Fibroblast of skin of left biceps (primary cell): ENCODE data around the gene ZNF276.
"Not testable (repeated sequence)": the region's sequence is repeated elsewhere in the genome, so short reads cannot be mapped to it uniquely, and the experiment has no call there.

Experiments used
- DNase-seq, 2 experiments: peaks; one replicate each; pipeline ENCODE4 v3.0.0-alpha.2; 2013; ENCODE audit warnings: low read depth in 2 of 2

ZNF276 gene

DNA sequence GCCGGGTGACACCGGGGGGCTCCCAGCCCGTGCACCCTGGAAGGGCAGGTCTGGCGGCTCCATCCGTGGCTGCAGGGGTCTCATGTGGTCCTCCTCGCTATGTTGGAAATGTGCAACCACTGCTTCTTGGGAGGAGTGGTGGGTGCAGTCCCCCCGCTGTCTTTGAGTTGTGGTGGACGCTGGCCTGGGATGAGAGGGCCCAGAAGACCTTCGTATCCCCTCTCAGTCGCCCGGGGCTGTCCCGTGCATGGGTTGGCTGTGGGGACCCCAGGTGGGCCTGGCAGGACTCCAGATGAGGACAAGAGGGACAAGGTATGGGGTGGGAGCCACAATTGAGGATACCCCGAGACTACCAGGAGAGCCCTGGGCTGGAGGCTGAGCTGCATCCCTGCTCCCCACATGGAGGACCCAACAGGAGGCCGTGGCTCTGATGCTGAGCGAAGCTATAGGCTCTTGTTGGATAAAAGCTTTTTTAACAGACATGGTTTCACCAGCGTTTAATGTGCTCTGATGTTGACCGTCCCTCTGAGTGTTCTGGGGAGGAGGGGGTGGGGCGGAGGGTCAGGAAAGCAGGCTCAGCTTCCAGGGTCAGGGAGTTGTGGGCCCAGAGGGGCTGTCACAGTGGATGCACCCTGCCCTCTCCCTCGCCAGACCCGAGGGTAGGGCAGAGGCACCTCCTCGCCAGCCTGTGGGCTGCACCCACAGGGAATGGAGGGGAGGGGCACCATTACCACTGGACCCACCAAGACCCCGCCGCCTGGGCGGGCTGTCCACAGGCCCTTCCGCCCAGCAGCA is 25.3 kb upstream of the ZNF276 start:
- DNase-seq = no peak

DNA sequence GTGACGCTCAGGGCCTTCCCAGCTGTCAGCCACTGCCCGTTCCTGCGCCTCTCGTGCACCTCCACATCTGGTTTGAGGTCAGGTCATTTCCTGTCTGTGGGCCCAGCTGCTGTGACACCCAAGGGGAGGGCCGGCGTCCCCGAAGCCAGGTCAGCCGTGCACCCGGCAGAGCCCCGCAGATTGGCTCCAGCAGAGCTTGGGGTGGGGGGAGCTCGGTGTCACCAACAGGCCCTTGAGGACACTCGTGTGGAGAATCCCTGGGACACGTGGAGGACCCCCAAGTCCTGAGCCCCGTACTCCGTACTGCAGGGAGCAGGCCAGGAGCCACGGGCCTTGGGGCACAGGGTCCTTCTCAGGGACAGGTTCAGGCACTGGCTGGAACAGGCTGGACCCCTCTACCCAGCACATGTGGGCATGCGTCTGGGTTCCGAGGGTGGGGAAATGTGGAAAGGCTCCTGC is 24.6 kb upstream of the ZNF276 start:
- no peak for DNase-seq

DNA sequence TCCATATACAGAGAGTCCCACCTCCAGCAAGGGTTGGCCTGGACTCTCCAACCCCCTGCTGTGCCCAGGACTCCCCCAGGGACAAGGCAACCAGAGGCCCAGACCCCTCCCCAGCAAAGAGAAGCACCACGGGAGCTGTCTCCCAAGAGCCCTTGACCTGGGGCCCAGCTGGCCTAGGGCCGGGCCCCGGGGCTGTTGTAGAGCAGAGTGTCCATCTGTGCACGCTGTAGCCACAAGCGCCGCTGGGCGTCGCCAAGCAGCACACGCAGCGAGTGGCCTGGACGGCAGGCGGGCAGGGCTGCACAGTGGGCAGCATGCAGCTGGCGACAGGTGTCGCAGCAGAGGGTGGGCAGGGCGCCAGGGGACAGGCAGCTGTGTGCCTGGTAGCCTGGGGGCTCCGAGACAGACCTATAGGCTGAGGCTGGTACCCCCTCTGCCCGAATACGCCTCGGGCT is 24.1 kb upstream of the ZNF276 start:
- DNase-seq = no peak

DNA sequence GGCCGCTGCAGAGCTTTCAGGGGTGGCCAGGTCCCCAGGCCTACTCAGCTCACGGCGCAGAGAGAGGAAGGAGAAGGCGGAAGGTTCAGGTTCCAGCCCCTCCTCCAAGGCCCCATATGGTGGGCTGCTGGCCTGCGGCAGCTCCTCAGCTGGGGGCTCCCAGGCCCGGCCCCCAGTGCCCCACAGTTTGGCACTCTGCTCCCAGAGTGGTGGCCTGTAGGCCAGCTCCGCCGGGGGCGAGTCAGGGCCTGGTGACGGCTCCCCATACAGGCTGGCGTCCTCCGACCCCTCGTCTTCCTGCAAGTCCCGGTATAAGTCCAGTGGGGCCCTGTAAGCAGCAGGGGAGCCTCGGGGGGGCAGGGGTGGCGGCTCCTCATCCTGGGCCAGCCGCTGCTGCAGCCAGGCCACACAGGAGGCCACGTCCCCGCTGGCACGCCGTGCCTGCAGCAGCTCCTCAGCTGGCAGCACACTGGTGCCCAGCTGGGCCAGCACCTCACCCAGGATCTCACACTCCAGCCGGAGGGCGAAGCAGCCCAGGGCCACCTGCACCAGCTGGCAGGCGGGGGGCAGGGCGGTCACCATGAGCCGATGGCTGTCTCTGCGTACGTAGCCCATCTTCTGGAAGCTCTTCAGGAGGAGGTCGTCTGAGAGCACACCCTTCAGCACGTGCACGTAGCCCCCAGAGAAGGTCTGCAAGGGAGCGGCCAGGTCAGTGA is 23.6 kb upstream of the ZNF276 start:
- no peak for DNase-seq

DNA sequence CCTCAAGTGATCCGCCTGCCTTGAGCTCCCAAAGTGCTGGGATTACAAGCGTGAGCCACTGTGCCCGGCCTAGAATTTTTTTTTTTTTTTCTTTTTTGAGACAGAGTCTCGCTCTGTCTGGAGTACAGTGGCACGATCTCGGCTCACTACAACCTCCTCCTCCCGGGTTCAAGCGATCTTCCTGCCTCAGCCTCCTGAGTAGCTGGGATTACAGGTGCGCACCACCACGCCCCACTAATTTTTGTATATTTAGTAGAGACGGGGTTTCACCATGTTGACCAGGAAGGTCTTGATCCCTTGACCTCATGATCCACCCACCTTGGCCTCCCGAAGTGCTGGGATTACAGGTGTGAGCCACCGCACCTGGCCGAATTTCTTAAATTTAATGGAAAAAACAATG is 22.6 kb upstream of the ZNF276 start:
- not testable (repeated sequence) for DNase-seq

DNA sequence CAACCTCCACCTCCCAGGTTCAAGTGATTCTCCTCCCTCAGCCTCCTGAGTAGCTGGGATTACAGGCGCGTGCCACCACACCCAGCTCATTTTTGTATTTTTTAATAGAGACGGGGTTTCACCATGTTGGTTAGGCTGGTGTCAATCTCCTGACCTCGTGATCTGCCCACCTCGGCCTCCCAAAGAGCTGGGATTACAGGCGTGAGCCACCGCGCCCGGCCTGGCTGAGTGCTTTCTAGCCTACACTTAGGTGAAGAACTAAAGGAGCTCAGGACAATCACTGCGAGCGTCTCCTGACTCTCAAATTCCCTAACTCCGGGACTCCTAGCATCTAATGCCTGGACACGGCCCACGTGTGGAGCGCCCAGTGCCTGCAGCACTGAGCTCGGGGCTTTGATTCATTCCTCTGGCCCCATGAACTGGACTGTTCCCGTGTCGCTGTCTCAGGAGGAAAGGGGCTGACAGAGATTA is 21.7 kb upstream of the ZNF276 start:
- DNase-seq = not testable (repeated sequence)

DNA sequence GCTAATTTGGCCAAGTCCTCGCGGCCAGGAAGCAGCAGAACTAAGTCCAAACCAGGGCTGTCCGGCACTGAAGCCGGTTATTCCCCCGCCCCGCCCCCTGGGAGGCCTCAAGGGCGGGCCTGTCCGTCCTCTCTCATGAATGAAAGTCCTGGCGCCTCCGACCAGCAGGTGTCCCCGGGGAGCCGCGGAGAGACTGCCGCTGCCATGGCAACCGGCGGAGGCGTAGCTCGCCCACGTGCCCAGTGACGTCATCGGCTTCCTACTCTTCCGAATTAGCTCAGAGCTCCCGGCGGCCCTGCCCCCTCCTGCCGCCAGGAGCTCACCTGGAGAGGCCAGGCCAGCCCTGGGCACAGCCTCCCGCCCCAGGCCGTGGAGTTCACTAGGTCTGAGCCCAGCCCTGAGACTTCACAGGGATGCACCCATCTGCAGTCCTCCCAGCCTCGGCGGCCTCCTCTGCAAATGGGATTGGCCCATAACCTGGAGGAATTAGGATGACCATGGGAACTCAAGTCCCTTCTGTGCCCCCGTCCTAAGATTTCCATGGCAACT is 21.2 kb upstream of the ZNF276 start:
- DNase-seq = peak; percentile 83 to 84

DNA sequence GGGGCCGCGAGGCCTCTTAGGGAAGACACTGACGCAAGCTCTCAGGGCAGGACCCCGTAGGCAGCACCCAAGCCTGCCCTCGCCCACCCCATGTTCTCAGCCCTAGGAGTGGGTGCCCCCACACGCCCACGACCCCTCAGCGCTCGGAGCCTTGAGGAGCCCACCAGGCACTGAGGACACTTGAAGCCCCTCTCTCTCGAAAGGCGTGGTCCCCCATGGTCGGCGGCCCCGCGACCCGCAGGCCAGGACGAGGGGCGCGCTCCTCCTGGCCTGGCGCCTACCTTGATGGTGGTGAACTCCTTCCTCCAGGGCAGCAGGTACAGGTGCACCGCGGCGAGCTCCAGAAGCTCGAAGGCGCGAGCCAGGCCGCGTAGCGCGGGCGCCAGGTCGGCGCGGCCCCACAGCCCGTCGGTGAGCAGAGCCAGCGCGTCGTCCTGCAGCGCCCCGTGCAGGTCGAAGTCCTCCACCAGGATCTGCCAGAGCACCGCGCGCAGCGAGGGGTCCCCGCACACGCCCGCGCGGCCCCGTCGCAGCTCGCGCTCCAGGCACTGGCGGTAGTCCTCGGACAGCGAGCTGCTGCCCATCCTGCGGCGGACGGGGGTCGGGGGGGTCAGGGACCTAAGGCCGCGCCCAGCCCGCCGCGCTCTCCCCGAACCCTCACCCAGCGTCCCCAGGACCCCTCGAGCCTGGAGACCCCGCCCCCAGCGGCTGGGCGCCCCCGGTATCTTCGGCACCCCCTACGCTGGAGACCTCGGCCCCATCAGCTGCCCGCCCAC is 20.5 kb upstream of the ZNF276 start:
- no peak for DNase-seq

DNA sequence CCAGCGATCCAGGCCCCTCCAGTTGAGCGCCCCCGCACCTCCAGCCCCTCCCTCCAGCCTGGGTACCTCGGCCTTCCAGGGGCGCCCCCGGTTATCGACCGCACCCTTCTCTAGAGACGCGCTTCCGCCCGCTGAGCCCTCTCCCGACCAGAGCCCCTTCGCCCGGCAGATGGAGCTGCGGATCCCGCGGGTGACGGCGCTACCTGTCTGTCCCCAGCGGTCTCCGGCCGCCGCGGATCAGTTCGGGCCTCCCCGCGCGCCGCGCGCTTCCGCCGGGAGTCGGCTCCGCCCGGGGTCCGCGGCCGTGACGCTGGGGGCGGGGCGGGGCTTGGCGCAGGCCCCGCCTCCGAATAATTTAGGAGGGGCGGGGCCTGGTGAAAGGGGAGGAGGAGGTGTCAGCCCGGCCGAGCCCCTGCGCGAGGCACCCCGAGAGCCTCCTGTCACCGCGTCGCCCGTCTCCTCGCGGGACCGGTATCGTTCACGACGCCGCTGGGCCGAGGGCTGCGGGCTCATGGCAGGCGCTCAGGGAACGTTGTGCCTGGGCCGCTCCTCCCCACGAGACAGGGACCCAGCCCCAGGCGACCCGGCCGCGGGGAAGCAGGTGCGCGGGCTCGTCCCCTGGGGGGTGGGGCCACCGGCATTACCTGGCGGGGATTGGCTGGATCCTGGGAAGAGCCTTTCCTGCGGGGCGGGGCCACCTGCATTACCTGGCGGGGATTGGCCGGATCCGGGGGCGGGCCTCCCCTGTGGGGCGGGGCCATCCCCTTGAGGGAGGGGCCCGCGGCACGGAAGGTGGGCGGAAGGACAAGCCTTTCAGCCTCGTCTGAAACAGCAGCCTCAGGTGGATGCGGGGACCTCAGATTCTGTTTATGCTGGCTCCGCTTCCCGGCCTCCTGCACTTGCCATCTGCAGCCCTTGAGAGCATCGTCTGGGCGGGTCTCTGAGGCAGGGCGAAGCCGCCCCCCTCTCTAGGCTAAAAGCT is 19.6 kb upstream of the ZNF276 start, which contains the start of gene SPATA2L:
Gene SPATA2L, minus strand, starts transcription at position 281 of the 982 bp plus-strand sequence. CDS start 473 bp downstream, outside the sequence.
- DNase-seq = peak; percentile 25 to 35

DNA sequence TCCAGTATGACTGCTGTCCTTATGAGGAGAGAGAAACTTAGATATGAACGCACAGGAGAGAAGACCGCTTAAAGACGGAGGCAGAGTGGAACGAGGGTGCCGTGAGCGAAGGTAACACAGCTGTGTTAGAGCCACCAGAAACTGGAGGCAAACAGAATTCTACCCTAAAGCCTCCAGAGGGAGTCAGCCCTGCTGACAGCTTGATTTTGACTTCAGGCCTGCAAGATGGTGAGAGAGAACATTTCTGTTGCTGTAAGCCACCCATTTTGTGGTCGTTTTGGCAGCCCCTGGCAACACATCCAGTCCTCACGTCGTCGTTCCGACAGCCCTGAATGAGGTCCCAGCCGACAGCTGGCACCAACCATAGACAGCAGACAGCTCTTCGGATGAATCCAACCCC is 17.1 kb upstream of the ZNF276 start:
- DNase-seq = no peak

DNA sequence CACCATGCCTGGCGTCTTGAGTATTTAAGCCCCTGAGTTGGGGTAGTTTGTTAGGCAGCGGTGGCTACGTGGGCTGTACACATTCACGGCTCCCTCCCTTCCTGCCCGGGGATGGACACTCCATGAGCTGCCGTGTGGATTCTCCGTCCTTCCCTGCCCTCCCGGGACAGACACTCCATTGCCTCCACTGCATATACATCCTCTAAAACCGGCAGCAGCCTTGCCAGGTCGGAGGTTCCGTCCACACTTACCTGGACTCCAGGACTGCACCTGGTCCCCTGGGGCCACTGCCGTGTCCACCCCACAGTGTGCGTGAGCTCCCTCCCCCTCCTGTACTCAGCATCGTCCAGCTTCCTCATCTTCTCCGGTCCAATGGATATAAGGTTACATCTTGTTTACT is 16.3 kb upstream of the ZNF276 start:
- DNase-seq = no peak

DNA sequence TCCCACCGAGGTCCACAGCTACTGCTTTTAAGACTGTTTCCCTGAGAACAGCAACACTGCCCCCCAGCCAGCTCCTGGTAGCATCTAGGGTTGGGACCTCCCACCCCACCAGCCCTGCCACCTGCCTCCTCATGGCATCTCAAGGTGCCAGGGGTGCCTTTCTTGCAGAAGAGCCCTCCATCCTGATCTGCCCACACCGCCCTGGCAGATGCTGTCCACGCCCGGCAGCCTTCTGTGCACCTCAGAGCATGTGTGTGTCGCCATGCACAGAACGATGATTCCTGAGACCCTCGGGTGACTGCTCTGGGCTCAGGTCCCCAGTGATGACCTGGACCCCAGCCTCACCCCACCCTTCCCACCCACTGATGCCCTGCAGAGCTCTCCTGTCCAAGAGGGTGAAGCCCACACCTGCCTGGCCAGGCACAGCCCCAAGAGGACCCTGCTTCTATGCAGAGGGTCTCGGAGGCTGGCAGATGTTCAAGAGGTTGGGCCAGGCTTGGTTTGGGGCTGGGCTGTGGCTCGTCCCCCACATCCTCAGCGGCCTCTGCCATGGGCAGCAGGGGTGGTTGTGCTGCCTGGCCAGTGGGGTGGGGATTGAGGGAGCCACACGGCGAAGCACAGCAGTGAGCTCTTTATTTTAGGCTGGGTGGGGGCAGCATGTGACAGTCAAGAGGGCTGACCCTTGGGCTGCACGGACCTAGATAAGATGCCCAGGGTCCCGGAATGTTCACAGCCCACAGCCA is 14.6 kb upstream of the ZNF276 start:
- no peak for DNase-seq

DNA sequence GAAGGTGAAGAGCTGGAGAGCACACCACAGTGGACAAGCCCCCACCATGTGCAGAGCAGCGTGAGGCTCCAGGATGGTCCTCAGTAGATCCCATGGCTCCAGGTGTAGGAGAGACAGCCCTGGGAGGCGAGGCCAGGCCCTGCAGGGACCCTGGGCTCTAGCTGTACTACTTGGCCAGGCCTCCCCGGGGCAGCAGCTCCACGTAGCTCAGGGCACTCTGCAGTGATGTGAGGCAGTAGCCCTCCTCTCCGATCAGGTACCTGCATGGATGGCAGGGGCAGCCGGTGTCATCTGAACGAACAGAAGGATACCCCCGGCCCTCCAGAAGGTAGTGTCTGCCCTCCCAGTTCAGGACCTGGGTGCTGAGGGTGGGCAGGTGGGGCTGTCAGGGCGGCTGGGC is 13.6 kb upstream of the ZNF276 start:
- DNase-seq = no peak

DNA sequence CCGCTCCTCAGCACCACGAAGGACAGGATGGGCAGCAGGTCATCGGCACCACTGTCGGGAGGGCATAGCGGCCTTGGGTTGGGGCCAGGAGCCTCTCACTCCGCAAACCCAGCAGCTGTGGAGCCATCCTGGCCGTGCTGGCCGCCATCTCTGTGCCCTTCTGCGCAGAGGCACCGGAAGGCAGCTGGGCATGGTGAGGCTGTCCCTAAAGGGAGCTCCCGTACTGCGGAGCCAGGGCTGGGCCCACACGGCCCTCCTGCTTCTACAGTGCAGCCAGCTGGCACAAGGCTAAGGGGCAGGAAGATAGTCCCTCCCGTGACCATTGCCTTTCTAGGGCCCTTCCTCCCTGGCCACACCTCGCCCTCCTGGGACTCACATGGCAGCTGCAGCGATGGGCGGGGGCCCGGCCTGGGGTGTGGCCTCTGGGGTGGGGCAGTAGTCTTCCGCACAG is 12.8 kb upstream of the ZNF276 start:
- DNase-seq = no peak

DNA sequence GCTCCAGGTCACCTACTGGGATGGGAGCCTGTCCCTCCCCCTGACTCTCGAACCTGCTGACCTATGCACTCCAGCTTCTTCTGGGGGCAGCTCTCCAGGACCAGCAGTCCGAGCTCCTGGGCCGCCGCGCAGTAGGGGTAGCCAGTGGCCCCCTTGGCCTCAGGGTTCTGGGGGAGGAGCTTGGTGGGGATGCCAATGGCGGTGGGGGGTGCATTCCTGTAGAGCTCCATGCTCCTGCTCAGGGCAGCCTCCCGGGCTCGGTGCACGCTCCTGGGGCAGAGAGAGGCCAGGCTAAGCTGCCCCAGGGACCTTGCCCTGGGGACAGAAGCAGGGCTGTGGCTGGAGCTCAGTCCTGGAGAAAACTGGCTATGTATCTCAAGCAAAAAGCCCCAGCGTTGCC is 12.2 kb upstream of the ZNF276 start:
- DNase-seq = no peak

DNA sequence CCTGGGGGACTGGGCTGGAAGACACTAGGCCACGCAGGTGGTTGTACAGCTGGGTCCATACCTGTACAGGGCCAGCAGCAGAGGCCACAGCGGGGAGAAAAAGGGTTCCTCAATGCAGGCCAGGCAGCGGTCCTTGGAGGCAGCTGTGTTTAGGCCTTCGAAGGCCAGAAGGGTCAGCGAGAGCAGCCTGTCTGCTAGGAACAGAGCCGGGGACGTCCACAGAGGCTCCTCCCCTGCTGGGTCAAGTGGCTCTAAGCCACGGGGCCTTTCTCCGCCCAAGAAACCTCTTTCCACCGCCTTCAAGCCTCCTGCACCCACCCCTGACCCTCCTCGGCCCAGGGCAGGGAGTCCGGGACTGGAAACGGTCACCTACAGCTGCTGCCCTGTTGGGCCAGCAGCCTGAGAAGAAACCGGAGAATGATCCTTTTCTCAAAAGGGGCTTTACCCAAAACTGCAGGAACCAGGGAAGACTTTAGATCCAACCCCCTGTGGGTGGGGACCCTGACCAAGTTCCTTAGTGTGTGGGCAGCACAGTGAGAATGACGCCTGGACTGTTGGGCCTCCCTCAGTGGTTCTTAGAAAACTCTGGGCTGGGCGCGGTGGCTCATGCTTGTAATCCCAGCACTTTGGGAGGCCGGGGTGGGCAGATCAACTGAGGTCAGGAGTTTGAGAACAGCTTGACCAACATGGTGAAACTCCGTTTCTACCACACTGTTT is 11.5 kb upstream of the ZNF276 start:
- no peak for DNase-seq

DNA sequence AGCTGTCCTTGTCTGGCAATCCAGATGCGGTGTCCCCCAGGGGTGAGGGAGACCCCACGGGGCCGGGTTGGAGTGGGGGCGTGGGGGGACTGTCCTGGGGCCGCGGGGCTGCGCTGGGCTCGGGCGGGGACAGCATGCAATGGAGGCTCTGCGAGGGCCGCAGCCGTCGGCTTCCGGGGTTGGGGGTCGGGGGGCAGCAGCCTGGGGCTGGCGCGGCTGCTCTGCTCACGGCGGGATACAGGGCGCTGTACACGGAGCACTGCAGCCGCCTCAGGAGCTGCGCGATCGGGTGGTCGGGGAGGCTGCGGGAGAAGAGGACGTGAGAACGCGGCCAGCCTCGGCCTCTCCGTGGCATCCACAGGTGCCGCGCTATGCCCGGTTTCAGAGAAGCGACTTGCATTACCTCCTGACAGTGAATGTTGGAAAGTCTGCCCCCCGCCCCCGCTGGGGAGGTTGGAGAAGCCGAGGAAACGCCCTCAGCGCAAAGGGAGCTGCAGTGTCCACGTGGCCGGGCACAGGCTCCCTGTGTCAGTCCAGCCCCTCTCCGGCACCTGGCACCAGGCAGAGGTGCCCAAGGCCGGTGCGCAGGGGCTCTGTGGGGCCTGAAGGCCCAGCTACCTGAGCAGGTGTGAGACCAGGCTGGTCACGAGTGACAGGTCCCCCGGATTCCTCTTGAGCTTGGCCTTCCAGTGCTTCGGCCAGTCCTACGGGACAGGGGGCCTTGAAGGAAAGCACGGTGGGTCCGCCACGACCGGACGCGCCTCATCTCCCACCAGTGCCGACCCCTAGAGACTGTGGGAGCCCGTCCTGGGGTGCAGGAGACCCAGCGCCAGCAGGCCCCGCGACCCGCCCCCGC is 10.4 kb upstream of the ZNF276 start:
- DNase-seq = no peak
